ENCODE measurements around the gene SNRNP48. TPM values are rescaled to one million over a fixed set of nuclear protein-coding genes. Genes with fewer than 3 reads are reported as not detected.

The SNRNP48 gene
- total and polyA plus RNA-seq, 2 experiments from 2014 or later: 7.6 to 14.6 TPM

GRCh38 chr6:7637533-7637932, 47.5 kb downstream of the SNRNP48 start:
- WGBS (ENCODE audit: low lambda C conversion rate, missing lambda C conversion rate): 90% methylated on average over 3 of the region's 3 CpGs
- H3K9me3 ChIP-seq (ENCODE audit: low read depth): no peaks in the 10 kb centered on the region
- no peak overlapping the region for H3K4me3 ChIP-seq
- H3K9me2 ChIP-seq (replicated peaks; ENCODE audit: insufficient read depth): no peaks in the 10 kb centered on the region
- H3K4me1 ChIP-seq (ENCODE audit: insufficient read depth): peaks cover 9% of the 10 kb centered on the region
- no peaks in the 10 kb centered on the region for H3K27me3 ChIP-seq
- H4K20me1 ChIP-seq (ENCODE audit: insufficient read depth, poor library complexity, severe bottlenecking): no peaks in the 10 kb centered on the region
- no peak overlapping the region for H3K27ac ChIP-seq
- H3K4me2 ChIP-seq: no peak overlapping the region
- DNase-seq (ENCODE audit: low spot score): no peak
- H3K79me2 ChIP-seq: no peaks in the 10 kb centered on the region
- H2AFZ ChIP-seq: no peak overlapping the region
- TF ChIP-seq EZH2phosphoT487 (IDR thresholded peaks at IDR 0.05; ENCODE audit: low read depth, severe bottlenecking, unreplicated experiment): no peak
- no peak for TF ChIP-seq CTCF (IDR thresholded peaks at IDR 0.05; ENCODE audit: poor library complexity)
- no peak for TF ChIP-seq EZH2 (IDR thresholded peaks at IDR 0.05; ENCODE audit: borderline replicate concordance)
- no peaks in the 10 kb centered on the region for H3K36me3 ChIP-seq (replicated peaks; ENCODE audit: insufficient read depth, low read depth)

DNA sequence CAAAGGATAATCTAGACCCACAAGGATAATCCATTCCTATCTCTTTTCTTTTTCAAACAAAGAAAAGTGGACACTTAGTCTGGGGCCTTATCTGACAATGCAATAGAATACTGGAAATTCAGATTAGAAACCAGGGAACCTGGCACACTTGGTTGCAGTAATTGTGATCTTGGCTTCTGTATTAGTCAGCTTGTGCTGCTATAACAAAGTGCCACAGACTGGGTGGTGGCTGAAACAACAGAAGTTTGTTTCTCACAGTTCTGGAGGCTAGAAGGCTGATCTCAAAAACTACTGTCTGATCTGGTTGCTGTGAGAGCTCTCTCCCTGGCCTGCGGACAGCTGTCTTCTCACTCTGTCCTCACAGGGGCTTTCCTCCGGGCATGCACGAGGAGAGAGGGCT, 49.4 kb downstream of the SNRNP48 start:
- 100% methylated on average over 3 of the region's 3 CpGs for WGBS (ENCODE audit: low lambda C conversion rate, missing lambda C conversion rate)
- H3K27me3 ChIP-seq: no peaks in the 10 kb centered on the region

GRCh38 chr6:7640016-7640415, 50.0 kb downstream of the SNRNP48 start:
- TF ChIP-seq EZH2 (IDR thresholded peaks at IDR 0.05; ENCODE audit: borderline replicate concordance): no peak
- no peak for TF ChIP-seq CTCF (IDR thresholded peaks at IDR 0.05; ENCODE audit: poor library complexity)
- TF ChIP-seq EZH2phosphoT487 (IDR thresholded peaks at IDR 0.05; ENCODE audit: low read depth, severe bottlenecking, unreplicated experiment): no peak
- H3K27ac ChIP-seq: no peak overlapping the region
- H3K4me2 ChIP-seq: no peak overlapping the region
- no peak overlapping the region for H2AFZ ChIP-seq
- no peak for DNase-seq (ENCODE audit: low spot score)
- H3K4me3 ChIP-seq: no peak overlapping the region
- peaks cover 9% of the 10 kb centered on the region for H3K4me1 ChIP-seq (ENCODE audit: insufficient read depth)
- H3K9me3 ChIP-seq (ENCODE audit: low read depth): no peaks in the 10 kb centered on the region
- WGBS (ENCODE audit: low lambda C conversion rate, missing lambda C conversion rate): 100% methylated on average over 1 of the region's 1 CpG
- H3K27me3 ChIP-seq: no peaks in the 10 kb centered on the region
- H3K9me2 ChIP-seq (replicated peaks; ENCODE audit: insufficient read depth): no peaks in the 10 kb centered on the region
- no peaks in the 10 kb centered on the region for H4K20me1 ChIP-seq (ENCODE audit: insufficient read depth, poor library complexity, severe bottlenecking)
- H3K79me2 ChIP-seq: no peaks in the 10 kb centered on the region
- no peaks in the 10 kb centered on the region for H3K36me3 ChIP-seq (replicated peaks; ENCODE audit: insufficient read depth, low read depth)

More for the DNA sequence above, 49.4 kb downstream of the SNRNP48 start:
- no peak overlapping the region for H3K4me2 ChIP-seq
- no peaks in the 10 kb centered on the region for H3K9me3 ChIP-seq (ENCODE audit: low read depth)
- no peak for DNase-seq (ENCODE audit: low spot score)
- no peaks in the 10 kb centered on the region for H4K20me1 ChIP-seq (ENCODE audit: insufficient read depth, poor library complexity, severe bottlenecking)
- TF ChIP-seq EZH2 (IDR thresholded peaks at IDR 0.05; ENCODE audit: borderline replicate concordance) (no peak), CTCF (IDR thresholded peaks at IDR 0.05; ENCODE audit: poor library complexity) (no peak), EZH2phosphoT487 (IDR thresholded peaks at IDR 0.05; ENCODE audit: low read depth, severe bottlenecking, unreplicated experiment) (no peak)
- H3K27ac ChIP-seq: no peak overlapping the region
- H3K36me3 ChIP-seq (replicated peaks; ENCODE audit: insufficient read depth, low read depth): no peaks in the 10 kb centered on the region
- no peak overlapping the region for H2AFZ ChIP-seq
- H3K9me2 ChIP-seq (replicated peaks; ENCODE audit: insufficient read depth): no peaks in the 10 kb centered on the region
- no peaks in the 10 kb centered on the region for H3K79me2 ChIP-seq
- peaks cover 9% of the 10 kb centered on the region for H3K4me1 ChIP-seq (ENCODE audit: insufficient read depth)
- no peak overlapping the region for H3K4me3 ChIP-seq
